ENCODE measurements around the gene TSEN15. TPM values are rescaled to one million over a fixed set of nuclear protein-coding genes. Genes with fewer than 3 reads are reported as not detected.

Gene TSEN15
- total RNA-seq, 1 donor from 2014 or later: 19.6 TPM

GRCh38 chr1:184114818-184115398, 63.4 kb downstream of the TSEN15 start:
- no peak for DNase-seq (ENCODE audit: low spot score)
- H3K9me3 Mint-ChIP-seq (ENCODE audit: unreplicated experiment): no peaks in the 10 kb centered on the region
- no peak overlapping the region for H3K27ac Mint-ChIP-seq (ENCODE audit: unreplicated experiment)
- no peak for TF ChIP-seq CTCF (IDR thresholded peaks at IDR 0.05; ENCODE audit: unreplicated experiment)
- H3K36me3 Mint-ChIP-seq (ENCODE audit: low read depth, unreplicated experiment): no peaks in the 10 kb centered on the region
- H3K4me3 Mint-ChIP-seq (ENCODE audit: unreplicated experiment): no peak overlapping the region
- peaks cover 7% of the 10 kb centered on the region for H3K4me1 Mint-ChIP-seq (ENCODE audit: unreplicated experiment)
- H3K27me3 Mint-ChIP-seq (ENCODE audit: unreplicated experiment): peaks cover 1% of the 10 kb centered on the region

- Mint-ChIP-seq H3K36me3 (ENCODE audit: low read depth, unreplicated experiment) (no peaks in the 10 kb centered on the region), H3K27ac (ENCODE audit: unreplicated experiment) (no peak overlapping the region), H3K4me1 (ENCODE audit: unreplicated experiment) (peaks cover 7% of the 10 kb centered on the region), H3K9me3 (ENCODE audit: unreplicated experiment) (no peaks in the 10 kb centered on the region), H3K27me3 (ENCODE audit: unreplicated experiment) (peaks cover 5% of the 10 kb centered on the region), H3K4me3 (ENCODE audit: unreplicated experiment) (no peak overlapping the region)
- no peak for TF ChIP-seq CTCF (IDR thresholded peaks at IDR 0.05; ENCODE audit: unreplicated experiment)
- DNase-seq (ENCODE audit: low spot score): peak; percentile 6
Measured at GRCh38 chr1:184116287-184116686, 64.8 kb downstream of the TSEN15 start.

- no peak for DNase-seq (ENCODE audit: low spot score)
- Mint-ChIP-seq H3K4me3 (ENCODE audit: unreplicated experiment) (no peak overlapping the region), H3K4me1 (ENCODE audit: unreplicated experiment) (peaks cover 7% of the 10 kb centered on the region), H3K36me3 (ENCODE audit: low read depth, unreplicated experiment) (no peaks in the 10 kb centered on the region), H3K27me3 (ENCODE audit: unreplicated experiment) (peaks cover 5% of the 10 kb centered on the region), H3K9me3 (ENCODE audit: unreplicated experiment) (no peaks in the 10 kb centered on the region), H3K27ac (ENCODE audit: unreplicated experiment) (no peak overlapping the region)
- no peak for TF ChIP-seq CTCF (IDR thresholded peaks at IDR 0.05; ENCODE audit: unreplicated experiment)
Measured at GRCh38 chr1:184118046-184118445, 66.5 kb downstream of the TSEN15 start.

Other genes with a start within 250 kb of the TSEN15 start
- 60.7 TPM for gene RGL1, start 246.6 kb upstream of the TSEN15 start, total RNA-seq (ENCODE audit: unreplicated experiment)
- gene COLGALT2, start 14.0 kb upstream of the TSEN15 start, total RNA-seq (ENCODE audit: unreplicated experiment): 0.72 TPM